ENCODE data around the gene SERTAD3.
"Not testable (repeated sequence)": the region's sequence is repeated elsewhere in the genome, so short reads cannot be mapped to it uniquely, and the experiment has no call there.

The SERTAD3 gene, protein sequence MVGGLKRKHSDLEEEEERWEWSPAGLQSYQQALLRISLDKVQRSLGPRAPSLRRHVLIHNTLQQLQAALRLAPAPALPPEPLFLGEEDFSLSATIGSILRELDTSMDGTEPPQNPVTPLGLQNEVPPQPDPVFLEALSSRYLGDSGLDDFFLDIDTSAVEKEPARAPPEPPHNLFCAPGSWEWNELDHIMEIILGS

GRCh38 chr19:40444000-40444824 is at the start of gene SERTAD3:
SERTAD3 (minus strand) TSS chr19:40444335; CDS start chr19:40442080, 2,255 bp downstream.
- DNase-seq (ENCODE audit: low spot score in 2 of 2) (peak; percentile 97 to 98), ATAC-seq (peak; percentile 82)
- no peaks in the 10 kb centered on the region for H3K9me3 Mint-ChIP-seq
- peaks cover 31% of the 10 kb centered on the region for H3K4me1 Mint-ChIP-seq
- H3K27ac Mint-ChIP-seq, result peak within 1 kb of the TSS; percentile 92
- peaks cover 59% of the 10 kb centered on the region for H3K36me3 Mint-ChIP-seq
- H3K4me3 Mint-ChIP-seq, result peak within 1 kb of the TSS; percentile 96

GRCh38 chr19:40493778-40494177 is 49.6 kb upstream of the SERTAD3 start:
- Mint-ChIP-seq H3K36me3 (no peaks in the 10 kb centered on the region), H3K9me3 (no peaks in the 10 kb centered on the region), H3K4me3 (no peak overlapping the region), H3K4me1 (no peaks in the 10 kb centered on the region), H3K27ac (no peak overlapping the region)
- ATAC-seq (no peak), DNase-seq (ENCODE audit: low spot score in 2 of 2) (no peak)

- Mint-ChIP-seq H3K36me3 (no peaks in the 10 kb centered on the region), H3K4me3 (no peak overlapping the region), H3K9me3 (no peaks in the 10 kb centered on the region), H3K27ac (peak overlapping the region; percentile 40), H3K4me1 (peaks cover 7% of the 10 kb centered on the region)
- ATAC-seq (no peak), DNase-seq (ENCODE audit: low spot score in 2 of 2) (no peak)
Measured at GRCh38 chr19:40492274-40492673, 48.1 kb upstream of the SERTAD3 start.

DNA sequence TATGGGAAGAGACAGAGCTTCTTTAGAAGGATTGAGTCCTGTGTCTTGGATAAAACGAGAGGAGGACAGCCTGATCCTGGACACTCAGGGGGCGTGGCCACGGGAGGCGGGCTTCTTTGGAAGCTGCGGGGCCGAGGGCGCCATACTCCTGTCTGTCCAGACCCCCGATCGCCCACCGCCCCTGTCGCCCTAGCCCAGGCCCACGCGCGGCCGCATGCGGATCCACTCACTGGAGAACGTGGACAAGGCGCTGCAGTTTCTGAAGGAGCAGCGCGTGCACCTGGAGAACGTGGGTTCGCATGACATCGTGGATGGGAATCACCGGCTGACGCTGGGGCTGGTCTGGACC is 45.7 kb upstream of the SERTAD3 start:
- no peak overlapping the region for H3K4me3 Mint-ChIP-seq
- H3K27ac Mint-ChIP-seq, result no peak overlapping the region
- H3K4me1 Mint-ChIP-seq, result peaks cover 7% of the 10 kb centered on the region
- DNase-seq (ENCODE audit: low spot score in 2 of 2) (no peak), ATAC-seq (no peak)
- H3K36me3 Mint-ChIP-seq, result no peaks in the 10 kb centered on the region
- H3K9me3 Mint-ChIP-seq, result no peaks in the 10 kb centered on the region

GRCh38 chr19:40486017-40486416 is 41.9 kb upstream of the SERTAD3 start:
- DNase-seq (ENCODE audit: low spot score in 2 of 2), result no peak
- ATAC-seq, result no peak
- Mint-ChIP-seq H3K4me1 (peaks cover 7% of the 10 kb centered on the region), H3K9me3 (no peaks in the 10 kb centered on the region), H3K27ac (no peak overlapping the region), H3K4me3 (no peak overlapping the region), H3K36me3 (no peaks in the 10 kb centered on the region)

GRCh38 chr19:40475878-40476644 is 31.9 kb upstream of the SERTAD3 start:
- not testable (repeated sequence) for H3K4me1 Mint-ChIP-seq; H3K36me3 Mint-ChIP-seq; H3K9me3 Mint-ChIP-seq; H3K4me3 Mint-ChIP-seq; DNase-seq (ENCODE audit: low spot score in 2 of 2); H3K27ac Mint-ChIP-seq
- ATAC-seq, result peak; percentile 87

DNA sequence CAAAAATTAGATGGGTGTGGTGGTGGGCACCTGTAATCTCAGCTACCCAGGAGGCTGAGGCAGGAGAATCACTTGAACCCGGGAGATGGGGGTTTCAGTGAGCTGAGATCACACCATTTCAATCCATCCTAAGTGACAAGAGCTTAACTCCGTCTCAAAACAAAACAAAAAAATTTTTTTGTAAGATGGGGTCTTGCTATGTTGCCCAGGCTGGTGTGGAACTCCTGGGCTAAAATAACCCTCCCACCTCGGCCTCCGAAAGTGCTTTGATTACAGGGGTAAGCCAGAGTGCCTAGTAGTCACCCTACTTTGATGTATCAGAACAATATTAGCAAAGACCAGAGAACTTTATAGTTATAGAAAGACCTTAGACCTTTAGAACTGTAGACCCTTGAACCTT is 30.6 kb upstream of the SERTAD3 start:
- Mint-ChIP-seq H3K27ac (no peak overlapping the region), H3K36me3 (no peaks in the 10 kb centered on the region), H3K9me3 (no peaks in the 10 kb centered on the region), H3K4me3 (no peak overlapping the region), H3K4me1 (no peaks in the 10 kb centered on the region)
- DNase-seq (ENCODE audit: low spot score in 2 of 2), result no peak
- no peak for ATAC-seq

DNA sequence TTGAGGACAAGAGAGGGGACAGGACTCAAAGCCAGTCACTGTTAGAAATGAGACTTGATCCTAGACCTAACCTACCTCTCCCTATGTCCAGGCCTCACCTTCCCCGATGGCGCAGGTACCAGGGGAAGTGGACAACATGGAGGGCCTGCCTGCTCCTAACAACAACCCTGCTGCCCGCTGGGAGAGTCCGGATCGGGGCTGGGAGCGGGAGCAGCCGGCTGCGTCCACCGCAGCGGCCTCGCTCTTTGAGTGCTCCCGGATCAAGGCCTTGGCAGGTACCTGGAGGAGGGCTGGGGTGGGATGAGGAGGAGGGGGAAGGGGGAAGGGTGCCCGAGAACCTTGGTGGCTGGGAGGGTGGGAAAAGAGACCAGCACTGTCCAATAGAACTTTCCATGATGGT is 28.4 kb upstream of the SERTAD3 start:
- H3K36me3 Mint-ChIP-seq, result no peaks in the 10 kb centered on the region
- H3K9me3 Mint-ChIP-seq, result no peaks in the 10 kb centered on the region
- H3K4me3 Mint-ChIP-seq, result no peak overlapping the region
- no peak overlapping the region for H3K27ac Mint-ChIP-seq
- no peak for ATAC-seq
- H3K4me1 Mint-ChIP-seq, result no peaks in the 10 kb centered on the region
- DNase-seq (ENCODE audit: low spot score in 2 of 2), result no peak

GRCh38 chr19:40471111-40471510 is 27.0 kb upstream of the SERTAD3 start:
- Mint-ChIP-seq H3K27ac (peak overlapping the region; percentile 52), H3K4me1 (peaks cover 8% of the 10 kb centered on the region), H3K9me3 (no peaks in the 10 kb centered on the region), H3K4me3 (no peak overlapping the region), H3K36me3 (peaks cover 6% of the 10 kb centered on the region)
- ATAC-seq, result no peak
- no peak for DNase-seq (ENCODE audit: low spot score in 2 of 2)

- Mint-ChIP-seq H3K4me1 (peaks cover 27% of the 10 kb centered on the region), H3K4me3 (no peak overlapping the region), H3K9me3 (no peaks in the 10 kb centered on the region), H3K36me3 (peaks cover 8% of the 10 kb centered on the region), H3K27ac (no peak overlapping the region)
- DNase-seq (ENCODE audit: low spot score in 2 of 2) (no peak), ATAC-seq (no peak)
Measured at GRCh38 chr19:40469011-40469410, 24.9 kb upstream of the SERTAD3 start.

GRCh38 chr19:40466985-40467734 is 23.0 kb upstream of the SERTAD3 start, which contains the start of gene SPTBN4:
SPTBN4 (plus strand) TSS chr19:40467001; CDS start chr19:40472622, 5,621 bp downstream.
- H3K4me3 Mint-ChIP-seq, result peak within 1 kb of the TSS; percentile 82
- no peaks in the 10 kb centered on the region for H3K9me3 Mint-ChIP-seq
- no peak for ATAC-seq
- peak within 1 kb of the TSS; percentile 95 for H3K27ac Mint-ChIP-seq
- H3K4me1 Mint-ChIP-seq, result peaks cover 33% of the 10 kb centered on the region
- H3K36me3 Mint-ChIP-seq, result peaks cover 8% of the 10 kb centered on the region
- no peak for DNase-seq (ENCODE audit: low spot score in 2 of 2)

DNA sequence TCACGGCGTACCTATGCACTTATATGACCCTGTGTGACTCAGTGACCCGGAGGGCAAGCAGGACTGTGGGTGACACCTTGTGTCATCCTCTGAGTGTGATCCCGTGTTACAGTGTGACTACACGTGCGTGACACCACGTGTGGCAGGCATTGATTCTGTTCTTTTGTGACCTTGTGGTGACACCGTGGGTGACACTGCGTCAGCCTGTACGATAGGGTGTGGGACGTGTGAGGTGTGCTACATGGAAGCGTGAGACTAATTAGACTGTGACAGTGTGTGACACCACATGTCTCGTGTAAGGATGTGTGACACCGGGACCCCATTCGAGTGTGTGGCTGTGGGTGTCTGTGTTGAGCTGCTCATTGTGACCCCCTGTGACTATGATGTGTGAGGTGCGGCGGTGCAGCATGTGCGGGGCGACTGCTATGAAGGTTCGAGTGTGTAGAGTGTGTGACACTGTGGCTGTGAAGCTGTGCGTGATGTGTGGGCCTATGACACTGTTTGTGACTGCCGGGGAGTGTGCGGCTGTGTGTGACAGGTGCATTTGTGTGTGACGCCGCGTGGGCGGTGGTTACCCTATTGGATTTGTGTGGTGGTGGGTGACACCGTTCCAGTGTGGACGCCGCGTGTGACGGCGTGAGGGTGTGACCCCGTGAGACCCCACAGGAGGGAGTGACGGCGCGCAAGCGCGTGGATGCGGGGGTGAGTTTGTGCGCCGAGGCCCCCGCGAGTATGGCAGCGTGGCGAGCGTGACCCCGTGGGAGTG is 22.3 kb upstream of the SERTAD3 start:
- Mint-ChIP-seq H3K36me3 (peaks cover 8% of the 10 kb centered on the region), H3K27ac (peak overlapping the region; percentile 95), H3K4me3 (peak overlapping the region; percentile 82), H3K9me3 (no peaks in the 10 kb centered on the region), H3K4me1 (peaks cover 40% of the 10 kb centered on the region)
- ATAC-seq, result peak; percentile 88
- DNase-seq (ENCODE audit: low spot score in 2 of 2), result no peak

- H3K27ac Mint-ChIP-seq, result peak within 1 kb of the TSS; percentile 95
- H3K4me1 Mint-ChIP-seq, result peaks cover 44% of the 10 kb centered on the region
- DNase-seq (ENCODE audit: low spot score in 2 of 2) (peak; percentile 99 to 100), ATAC-seq (peak; percentile 79)
- peak within 1 kb of the TSS; percentile 82 for H3K4me3 Mint-ChIP-seq
- peaks cover 8% of the 10 kb centered on the region for H3K36me3 Mint-ChIP-seq
- H3K9me3 Mint-ChIP-seq, result no peaks in the 10 kb centered on the region
Measured at GRCh38 chr19:40465557-40466218, 21.6 kb upstream of the SERTAD3 start, which contains the start of gene BLVRB. BLVRB (minus strand) TSS chr19:40465745; CDS start chr19:40465688, 57 bp downstream.

- H3K9me3 Mint-ChIP-seq, result no peaks in the 10 kb centered on the region
- H3K4me1 Mint-ChIP-seq, result peaks cover 44% of the 10 kb centered on the region
- no peak for DNase-seq (ENCODE audit: low spot score in 2 of 2)
- no peak for ATAC-seq
- peaks cover 8% of the 10 kb centered on the region for H3K36me3 Mint-ChIP-seq
- peak overlapping the region; percentile 95 for H3K27ac Mint-ChIP-seq
- peak overlapping the region; percentile 82 for H3K4me3 Mint-ChIP-seq
Measured at GRCh38 chr19:40465025-40465556, 21.0 kb upstream of the SERTAD3 start.

Data from stimulated activated effector memory CD8-positive, alpha-beta T cell treated with anti-CD3 and anti-CD28 coated beads, Interleukin-12 subunit alpha, Interleukin-12 subunit beta, amount 100 ng/mL, for 72 hours (primary cell).